ENCODE results near the gene FAM234B.
"Not testable (repeated sequence)": the region's sequence is repeated elsewhere in the genome, so short reads cannot be mapped to it uniquely, and the experiment has no call there.

Gene FAM234B

DNA sequence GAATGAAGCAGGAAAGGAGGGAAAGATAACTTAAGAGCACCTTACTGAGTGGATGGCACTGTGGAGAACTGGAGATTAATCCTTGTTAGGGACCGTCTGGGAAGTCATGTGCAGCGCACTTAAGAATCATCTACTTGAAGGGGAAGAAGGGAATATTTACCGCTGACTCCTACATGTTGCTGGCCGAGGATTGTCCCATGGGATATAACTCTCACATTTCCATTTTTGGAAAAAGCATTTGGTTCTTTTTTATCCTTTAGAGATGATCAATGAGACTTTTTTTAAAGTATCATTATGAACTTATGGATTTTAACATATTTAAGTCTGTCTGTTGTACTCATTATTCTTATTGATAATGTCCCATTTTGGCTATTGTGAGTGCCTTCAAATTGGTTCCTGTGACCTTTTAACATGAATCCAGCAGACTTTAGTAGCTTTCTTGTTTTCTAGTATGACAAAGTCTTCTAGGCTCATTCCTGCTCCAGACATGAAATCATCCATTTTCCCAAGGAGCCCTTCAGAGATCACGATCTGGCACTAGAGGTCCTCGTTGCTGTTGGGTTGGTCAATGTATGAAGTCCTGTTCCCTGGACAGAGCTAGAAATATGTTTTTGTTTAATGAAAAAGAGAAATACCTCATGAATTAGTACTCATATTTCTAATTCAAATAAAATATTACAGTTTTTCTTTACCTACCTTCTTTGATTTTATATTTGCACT is 20.2 kb upstream of the FAM234B start:
- DNase-seq (ENCODE audit: low read depth): no peak

DNA sequence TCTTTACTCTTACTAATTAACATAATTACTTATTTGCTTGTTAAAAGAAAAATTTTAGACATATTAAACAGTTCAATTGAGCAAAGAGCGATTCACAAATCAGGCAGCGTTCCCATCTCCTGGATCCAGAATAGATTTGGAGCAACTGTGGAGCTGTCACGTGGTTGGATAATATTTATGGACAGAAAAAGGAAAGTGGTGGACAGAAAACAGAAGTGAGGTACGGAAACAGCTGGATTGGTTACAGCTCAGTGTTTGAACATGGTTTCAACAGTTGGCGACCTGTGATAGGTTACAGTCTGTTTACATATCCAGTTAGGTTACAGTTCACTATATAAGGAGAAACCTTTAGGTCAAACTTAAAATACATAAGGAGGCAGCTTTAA is 19.7 kb upstream of the FAM234B start:
- DNase-seq (ENCODE audit: low read depth): no peak

- DNase-seq (ENCODE audit: low read depth): no peak
These were observed 17.9 kb upstream of the FAM234B start for GRCh38 chr12:13026286-13026685.

- DNase-seq (ENCODE audit: low read depth): no peak
These were observed 17.1 kb upstream of the FAM234B start for GRCh38 chr12:13027032-13027431.

GRCh38 chr12:13027508-13027907 is 16.7 kb upstream of the FAM234B start:
- DNase-seq (ENCODE audit: low read depth): no peak

- DNase-seq (ENCODE audit: low read depth): no peak
These were observed 15.2 kb upstream of the FAM234B start for GRCh38 chr12:13028825-13029570.

GRCh38 chr12:13030541-13031291 is 13.5 kb upstream of the FAM234B start:
- no peak for DNase-seq (ENCODE audit: low read depth)

DNA sequence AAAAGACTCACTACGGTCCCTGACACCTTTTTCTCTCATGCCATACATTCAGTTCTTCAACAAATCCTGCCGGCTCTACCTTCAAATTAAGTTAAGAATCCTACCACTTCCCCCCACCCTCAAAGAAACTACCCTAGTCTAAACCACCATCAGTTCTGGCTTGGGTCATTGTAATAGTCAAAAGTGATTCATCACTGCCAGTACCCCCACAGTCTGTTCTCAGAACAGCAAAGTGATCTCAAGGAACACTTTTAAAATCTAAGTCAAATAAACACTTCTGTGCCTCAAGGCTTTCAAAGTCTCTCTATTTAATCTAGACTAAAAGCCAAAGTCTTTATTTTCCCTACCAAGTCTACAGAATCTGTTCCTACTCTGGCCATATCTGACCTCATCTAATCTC is 12.0 kb upstream of the FAM234B start:
- no peak for DNase-seq (ENCODE audit: low read depth)

DNA sequence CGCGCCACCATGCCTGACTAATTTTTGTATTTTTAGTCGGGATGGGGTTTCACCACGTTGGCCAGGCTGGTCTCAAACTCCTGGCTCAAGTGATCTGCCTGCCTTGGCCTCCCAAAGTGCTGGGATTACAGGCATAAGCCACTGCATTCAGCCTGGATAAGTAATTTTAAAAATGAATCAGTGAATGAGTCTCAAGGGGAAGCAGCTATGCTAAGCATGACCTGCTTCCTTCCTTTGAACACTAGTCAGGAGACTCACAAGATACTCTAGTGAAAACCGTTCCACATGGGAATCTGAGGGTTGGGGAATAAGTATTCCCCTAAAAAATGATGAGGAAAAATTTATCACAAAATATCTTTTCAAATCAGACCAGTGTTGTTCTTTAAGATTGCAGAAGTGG is 10.7 kb upstream of the FAM234B start:
- DNase-seq (ENCODE audit: low read depth): no peak

- DNase-seq (ENCODE audit: low read depth): not testable (repeated sequence)
These were observed 8.8 kb upstream of the FAM234B start for GRCh38 chr12:13035335-13035734.

DNA sequence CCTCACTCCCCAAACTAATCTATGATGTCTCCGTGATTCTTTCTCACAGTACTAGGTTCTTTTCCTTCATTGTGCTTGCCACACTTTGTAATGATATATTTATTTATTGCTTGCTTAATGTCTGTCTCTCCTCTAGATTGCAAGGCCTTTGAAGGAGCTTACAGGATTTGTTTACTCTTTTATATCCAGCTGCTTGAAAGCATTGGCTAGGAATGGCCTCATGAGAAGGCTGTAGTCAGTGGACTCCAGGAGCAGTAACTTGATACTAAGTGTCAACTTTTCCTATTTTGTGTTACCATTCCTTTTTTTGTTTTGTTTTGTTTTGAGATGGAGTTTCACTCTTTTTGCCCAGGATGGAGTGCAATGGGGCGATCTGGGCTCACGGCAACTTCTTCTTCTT is 7.3 kb upstream of the FAM234B start:
- no peak for DNase-seq (ENCODE audit: low read depth)

- DNase-seq (ENCODE audit: low read depth): no peak
These were observed 5.6 kb upstream of the FAM234B start for GRCh38 chr12:13038491-13039161.

DNA sequence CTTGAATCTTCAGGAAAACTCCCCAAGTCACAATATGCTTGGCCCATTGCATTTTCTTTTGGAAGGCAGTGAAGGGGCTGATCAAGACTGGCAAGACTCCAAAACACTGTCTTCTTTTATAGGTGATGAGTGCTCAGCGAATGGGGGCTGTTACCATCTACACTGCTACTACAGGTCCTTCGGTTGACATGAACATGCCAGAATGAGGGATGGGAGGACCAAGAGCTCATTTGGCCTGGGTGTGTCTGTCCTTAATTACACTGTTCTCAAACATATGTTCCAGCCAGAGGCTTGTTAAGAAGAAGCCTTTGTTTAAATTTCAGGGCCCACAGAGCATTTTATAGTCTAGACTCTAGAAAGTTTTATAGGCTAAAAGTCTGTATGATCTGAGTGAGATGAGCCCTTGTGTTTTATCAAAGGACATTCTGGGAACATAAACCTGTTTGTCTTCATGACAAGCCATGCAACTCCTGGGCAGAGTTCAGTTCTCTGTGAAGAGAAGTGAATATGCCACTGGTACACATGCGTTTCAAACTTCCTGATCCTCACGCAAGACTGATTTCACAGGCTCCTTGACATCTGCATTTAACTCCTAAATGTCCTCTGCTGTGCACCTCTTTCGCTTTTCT is 4.7 kb upstream of the FAM234B start:
- no peak for DNase-seq (ENCODE audit: low read depth)

DNA sequence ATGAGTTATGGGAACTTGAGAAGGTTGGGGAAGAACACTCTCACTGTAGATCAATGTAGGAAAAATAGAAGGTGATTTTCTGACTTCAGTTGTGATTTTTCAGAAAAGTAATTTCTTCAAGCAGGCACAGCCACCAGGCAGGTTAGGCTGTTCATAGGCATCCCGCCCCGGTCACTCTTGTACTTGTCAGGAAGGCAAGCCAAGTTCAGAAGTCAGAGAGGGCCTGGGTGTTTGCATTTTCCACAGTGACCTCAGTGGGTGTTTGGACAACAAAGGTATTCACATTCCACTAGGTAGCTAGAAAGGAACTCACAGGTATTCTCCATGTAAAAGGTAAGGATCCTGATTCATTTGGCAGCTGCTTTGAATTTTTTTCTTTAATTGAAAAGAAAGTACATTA is 3.0 kb upstream of the FAM234B start:
- DNase-seq (ENCODE audit: low read depth): no peak

- no peak for DNase-seq (ENCODE audit: low read depth)
These were observed 1.4 kb upstream of the FAM234B start for GRCh38 chr12:13042666-13043230.

GRCh38 chr12:13044906-13045299 is 722 bp downstream of the FAM234B start:
- DNase-seq (ENCODE audit: low read depth): no peak

DNA sequence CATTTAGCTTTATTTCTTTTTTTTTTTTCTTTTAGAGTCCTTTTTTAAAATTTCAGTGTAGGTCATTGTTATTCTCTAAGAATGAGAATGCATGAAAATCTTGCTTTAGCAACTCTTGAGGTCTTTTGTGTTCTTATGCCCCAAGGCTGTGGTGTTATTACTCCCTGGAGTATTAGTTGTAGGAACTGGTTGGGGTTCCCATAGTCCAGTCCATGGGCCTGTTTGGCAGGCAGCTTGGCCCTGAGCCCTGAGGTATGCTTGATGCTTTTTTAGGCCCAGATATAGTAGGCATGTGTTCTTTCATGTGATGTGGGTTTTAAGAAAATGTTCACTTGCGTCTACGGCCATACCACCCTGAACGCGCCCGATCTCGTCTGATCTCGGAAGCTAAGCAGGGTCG is 1.6 kb downstream of the FAM234B start:
- no peak for DNase-seq (ENCODE audit: low read depth)

DNA sequence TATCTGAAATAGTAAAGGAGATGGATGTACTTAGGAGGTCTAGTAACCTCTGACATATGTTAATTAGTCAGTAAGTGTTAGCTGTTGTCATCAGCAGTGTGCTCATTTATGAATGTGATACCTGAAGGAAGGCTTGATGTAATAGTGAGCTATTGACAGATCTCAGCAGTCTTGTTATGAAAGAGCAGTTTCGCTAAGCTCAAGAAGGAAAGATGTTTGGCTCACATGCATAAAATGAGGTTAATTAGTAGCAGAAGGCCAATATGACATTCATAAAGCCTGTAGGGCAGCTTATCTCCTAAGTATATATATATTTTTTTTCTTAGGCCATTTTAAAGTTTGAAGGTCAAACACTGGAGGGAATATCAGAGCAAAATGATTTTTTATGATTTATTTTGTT is 2.8 kb downstream of the FAM234B start:
- no peak for DNase-seq (ENCODE audit: low read depth)

- DNase-seq (ENCODE audit: low read depth): no peak
These were observed 5.6 kb downstream of the FAM234B start for GRCh38 chr12:13049816-13050215.

GRCh38 chr12:13052421-13052820 is 8.2 kb downstream of the FAM234B start:
- no peak for DNase-seq (ENCODE audit: low read depth)

GRCh38 chr12:13053617-13054016 is 9.4 kb downstream of the FAM234B start:
- DNase-seq (ENCODE audit: low read depth): not testable (repeated sequence)

DNA sequence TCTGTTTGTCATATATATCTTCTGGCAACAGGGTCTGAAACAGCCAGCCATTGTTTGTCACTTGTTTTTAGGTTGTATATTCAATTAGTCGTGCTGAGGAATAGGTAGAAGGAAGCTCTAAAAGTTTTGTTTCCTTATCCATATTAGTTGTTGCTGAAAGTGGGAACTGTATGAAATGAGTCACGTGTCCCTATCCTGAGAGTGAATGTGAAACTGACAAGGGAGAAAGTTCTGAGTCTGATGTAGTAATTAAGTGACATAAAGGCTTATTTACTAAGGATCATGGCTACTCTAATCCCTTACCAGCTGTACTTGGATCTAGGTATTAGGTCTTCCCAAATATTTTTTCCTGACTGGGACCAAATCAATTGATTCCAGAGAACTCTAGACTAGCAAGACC is 16.4 kb downstream of the FAM234B start:
- DNase-seq (ENCODE audit: low read depth): no peak
